ENCODE data around the gene ZNF791.

- TF ChIP-seq CREB1 (CRISPR knock-in tag; IDR thresholded peaks at IDR 0.05) = no peak
- TF ChIP-seq, protein P1, sequence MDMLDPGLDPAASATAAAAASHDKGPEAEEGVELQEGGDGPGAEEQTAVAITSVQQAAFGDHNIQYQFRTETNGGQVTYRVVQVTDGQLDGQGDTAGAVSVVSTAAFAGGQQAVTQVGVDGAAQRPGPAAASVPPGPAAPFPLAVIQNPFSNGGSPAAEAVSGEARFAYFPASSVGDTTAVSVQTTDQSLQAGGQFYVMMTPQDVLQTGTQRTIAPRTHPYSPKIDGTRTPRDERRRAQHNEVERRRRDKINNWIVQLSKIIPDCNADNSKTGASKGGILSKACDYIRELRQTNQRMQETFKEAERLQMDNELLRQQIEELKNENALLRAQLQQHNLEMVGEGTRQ (CRISPR knock-in tag; IDR thresholded peaks at IDR 0.05) = no peak
These were observed 35.8 kb downstream of the ZNF791 start for GRCh38 chr19:12646551-12646950.

Measured in WTC11 (cell line).